ENCODE results near the gene FAM25G.
"Not testable (repeated sequence)": the region's sequence is repeated elsewhere in the genome, so short reads cannot be mapped to it uniquely, and the experiment has no call there.

The FAM25G gene

GRCh38 chr10:47491600-47491999 is at the start of gene FAM25G:
Gene FAM25G (minus strand): TSS chr10:47491700. CDS start chr10:47491674, 26 bp downstream.
- not testable (repeated sequence) for DNase-seq

GRCh38 chr10:47536430-47536829 is 44.9 kb upstream of the FAM25G start:
- not testable (repeated sequence) for DNase-seq

- not testable (repeated sequence) for DNase-seq
Measured at GRCh38 chr10:47523475-47523874, 32.0 kb upstream of the FAM25G start, which contains the start of gene AGAP9. Gene AGAP9 (minus strand): TSS chr10:47523638. CDS start chr10:47523526, 112 bp downstream.

GRCh38 chr10:47502313-47502712 is 10.8 kb upstream of the FAM25G start:
- DNase-seq = not testable (repeated sequence)

GRCh38 chr10:47494226-47494625 is 2.7 kb upstream of the FAM25G start:
- DNase-seq = not testable (repeated sequence)

- DNase-seq = not testable (repeated sequence)
Measured at GRCh38 chr10:47489630-47490029, 1.9 kb downstream of the FAM25G start.

- not testable (repeated sequence) for DNase-seq
Measured at GRCh38 chr10:47485943-47486342, 5.6 kb downstream of the FAM25G start.

GRCh38 chr10:47484786-47485185 is 6.7 kb downstream of the FAM25G start:
- not testable (repeated sequence) for DNase-seq

GRCh38 chr10:47483923-47484322 is 7.6 kb downstream of the FAM25G start, which contains the start of gene ANXA8:
Gene ANXA8 (minus strand): TSS chr10:47484115. CDS start chr10:47483933, 182 bp downstream.
- DNase-seq = not testable (repeated sequence)

GRCh38 chr10:47482367-47482766 is 9.1 kb downstream of the FAM25G start:
- DNase-seq = not testable (repeated sequence)

- DNase-seq = not testable (repeated sequence)
Measured at GRCh38 chr10:47481768-47482181, 9.7 kb downstream of the FAM25G start.

GRCh38 chr10:47481182-47481766 is 10.2 kb downstream of the FAM25G start:
- DNase-seq = not testable (repeated sequence)

- DNase-seq = not testable (repeated sequence)
Measured at GRCh38 chr10:47480133-47480532, 11.4 kb downstream of the FAM25G start.

- not testable (repeated sequence) for DNase-seq
Measured at GRCh38 chr10:47478114-47478513, 13.4 kb downstream of the FAM25G start.

- DNase-seq = not testable (repeated sequence)
Measured at GRCh38 chr10:47477078-47477477, 14.4 kb downstream of the FAM25G start.

GRCh38 chr10:47475101-47475500 is 16.4 kb downstream of the FAM25G start:
- DNase-seq = not testable (repeated sequence)

GRCh38 chr10:47473516-47473915 is 18.0 kb downstream of the FAM25G start:
- not testable (repeated sequence) for DNase-seq

- DNase-seq = not testable (repeated sequence)
Measured at GRCh38 chr10:47472647-47473046, 18.9 kb downstream of the FAM25G start.

GRCh38 chr10:47472072-47472471 is 19.4 kb downstream of the FAM25G start:
- not testable (repeated sequence) for DNase-seq

- not testable (repeated sequence) for DNase-seq
Measured at GRCh38 chr10:47468731-47469528, 22.6 kb downstream of the FAM25G start.

- DNase-seq = not testable (repeated sequence)
Measured at GRCh38 chr10:47467957-47468356, 23.5 kb downstream of the FAM25G start.

GRCh38 chr10:47467458-47467857 is 24.0 kb downstream of the FAM25G start:
- DNase-seq = not testable (repeated sequence)

- DNase-seq = not testable (repeated sequence)
Measured at GRCh38 chr10:47465216-47465917, 26.1 kb downstream of the FAM25G start.

Measured in hippocampal formation (tissue), 2 donors.